IPS-18a (cell line): ENCODE measurements around the gene CD247.

Experiments
- H3K27ac ChIP-seq: one replicate; pipeline ENCODE4 v1.5.1; 2013; ENCODE audit warnings: low read length
- H3K27me3 ChIP-seq: one replicate; pipeline ENCODE4 v1.6.1; 2013; ENCODE audit warnings: mild to moderate bottlenecking, low read length; ENCODE audit not compliant: control insufficient read depth, insufficient read depth
- H3K36me3 ChIP-seq: one replicate; pipeline ENCODE4 v1.6.1; 2013; ENCODE audit warnings: low read depth, low read length; ENCODE audit not compliant: control insufficient read depth
- H3K4me1 ChIP-seq: one replicate; pipeline ENCODE4 v1.6.1; 2013; ENCODE audit warnings: low read depth, low read length; ENCODE audit not compliant: control insufficient read depth
- H3K4me3 ChIP-seq: one replicate; pipeline ENCODE4 v1.5.1; 2013; ENCODE audit warnings: low read length
- H3K9ac ChIP-seq: one replicate; pipeline ENCODE4 v1.6.1; 2013; ENCODE audit warnings: mild to moderate bottlenecking, low read length, moderate library complexity
- H3K9me3 ChIP-seq: one replicate; pipeline ENCODE4 v1.6.1; 2013; ENCODE audit warnings: low read depth, low read length; ENCODE audit not compliant: control insufficient read depth

Gene CD247

GRCh38 chr1:167465018-167465417 lies 53.3 kb downstream of the CD247 start:
- H3K9ac ChIP-seq, result no peak overlapping the region
- no peaks in the 10 kb centered on the region for H3K9me3 ChIP-seq
- no peaks in the 10 kb centered on the region for H3K36me3 ChIP-seq
- H3K27ac ChIP-seq, result no peak overlapping the region
- no peak overlapping the region for H3K4me3 ChIP-seq
- H3K4me1 ChIP-seq, result peaks cover 17% of the 10 kb centered on the region
- H3K27me3 ChIP-seq, result no peaks in the 10 kb centered on the region

- Histone ChIP-seq H3K9me3 (no peaks in the 10 kb centered on the region), H3K36me3 (no peaks in the 10 kb centered on the region), H3K27me3 (no peaks in the 10 kb centered on the region), H3K27ac (no peak overlapping the region), H3K9ac (no peak overlapping the region), H3K4me1 (peaks cover 17% of the 10 kb centered on the region), H3K4me3 (no peak overlapping the region)
These were observed 54.3 kb downstream of the CD247 start for GRCh38 chr1:167463875-167464575.

GRCh38 chr1:167463080-167463479 lies 55.2 kb downstream of the CD247 start:
- H3K4me1 ChIP-seq, result peaks cover 11% of the 10 kb centered on the region
- no peaks in the 10 kb centered on the region for H3K36me3 ChIP-seq
- no peaks in the 10 kb centered on the region for H3K9me3 ChIP-seq
- no peak overlapping the region for H3K4me3 ChIP-seq
- H3K27ac ChIP-seq, result no peak overlapping the region
- H3K9ac ChIP-seq, result no peak overlapping the region
- H3K27me3 ChIP-seq, result no peaks in the 10 kb centered on the region

- no peak overlapping the region for H3K27ac ChIP-seq
- H3K27me3 ChIP-seq, result peaks cover 6% of the 10 kb centered on the region
- H3K4me3 ChIP-seq, result no peak overlapping the region
- H3K9ac ChIP-seq, result no peak overlapping the region
- H3K36me3 ChIP-seq, result no peaks in the 10 kb centered on the region
- no peaks in the 10 kb centered on the region for H3K9me3 ChIP-seq
- H3K4me1 ChIP-seq, result peaks cover 4% of the 10 kb centered on the region
These were observed 56.0 kb downstream of the CD247 start for GRCh38 chr1:167462341-167462740.

GRCh38 chr1:167460836-167461235 lies 57.5 kb downstream of the CD247 start:
- Histone ChIP-seq H3K9ac (no peak overlapping the region), H3K27me3 (peaks cover 22% of the 10 kb centered on the region), H3K4me3 (no peak overlapping the region), H3K27ac (no peak overlapping the region), H3K4me1 (peaks cover 4% of the 10 kb centered on the region), H3K9me3 (no peaks in the 10 kb centered on the region), H3K36me3 (no peaks in the 10 kb centered on the region)

- Histone ChIP-seq H3K4me1 (peaks cover 4% of the 10 kb centered on the region), H3K9ac (no peak overlapping the region)
These were observed 60.3 kb downstream of the CD247 start for GRCh38 chr1:167457936-167458584.

GRCh38 chr1:167456926-167457325 lies 61.4 kb downstream of the CD247 start:
- no peaks in the 10 kb centered on the region for H3K9me3 ChIP-seq
- no peaks in the 10 kb centered on the region for H3K36me3 ChIP-seq
- peaks cover 4% of the 10 kb centered on the region for H3K4me1 ChIP-seq
- H3K4me3 ChIP-seq, result no peak overlapping the region
- no peak overlapping the region for H3K9ac ChIP-seq
- peaks cover 46% of the 10 kb centered on the region for H3K27me3 ChIP-seq
- no peak overlapping the region for H3K27ac ChIP-seq

More at GRCh38 chr1:167457936-167458584, 60.3 kb downstream of the CD247 start:
- Histone ChIP-seq H3K36me3 (no peaks in the 10 kb centered on the region), H3K27ac (no peak overlapping the region), H3K27me3 (peaks cover 46% of the 10 kb centered on the region), H3K4me3 (no peak overlapping the region), H3K9me3 (no peaks in the 10 kb centered on the region)

- Histone ChIP-seq H3K4me3 (no peak overlapping the region), H3K4me1 (peaks cover 4% of the 10 kb centered on the region), H3K27ac (no peak overlapping the region), H3K36me3 (no peaks in the 10 kb centered on the region), H3K9me3 (no peaks in the 10 kb centered on the region), H3K9ac (no peak overlapping the region), H3K27me3 (peaks cover 46% of the 10 kb centered on the region)
These were observed 61.8 kb downstream of the CD247 start for GRCh38 chr1:167456524-167456923.

- no peaks in the 10 kb centered on the region for H3K9me3 ChIP-seq
- peaks cover 4% of the 10 kb centered on the region for H3K4me1 ChIP-seq
- no peak overlapping the region for H3K27ac ChIP-seq
- peak overlapping the region; percentile 69 for H3K4me3 ChIP-seq
- H3K9ac ChIP-seq, result no peak overlapping the region
- peaks cover 46% of the 10 kb centered on the region for H3K27me3 ChIP-seq
- no peaks in the 10 kb centered on the region for H3K36me3 ChIP-seq
These were observed 62.4 kb downstream of the CD247 start for GRCh38 chr1:167455786-167456446.

GRCh38 chr1:167454894-167455785 lies 63.2 kb downstream of the CD247 start:
- Histone ChIP-seq H3K9ac (no peak overlapping the region), H3K4me1 (peaks cover 4% of the 10 kb centered on the region), H3K27me3 (peaks cover 46% of the 10 kb centered on the region), H3K9me3 (no peaks in the 10 kb centered on the region), H3K36me3 (no peaks in the 10 kb centered on the region), H3K27ac (no peak overlapping the region), H3K4me3 (peak overlapping the region; percentile 69)

- no peaks in the 10 kb centered on the region for H3K36me3 ChIP-seq
- no peak overlapping the region for H3K9ac ChIP-seq
- no peak overlapping the region for H3K27ac ChIP-seq
- peaks cover 46% of the 10 kb centered on the region for H3K27me3 ChIP-seq
- H3K4me1 ChIP-seq, result peaks cover 4% of the 10 kb centered on the region
- H3K9me3 ChIP-seq, result no peaks in the 10 kb centered on the region
- peak overlapping the region; percentile 69 for H3K4me3 ChIP-seq
These were observed 63.9 kb downstream of the CD247 start for GRCh38 chr1:167454304-167454893.
